ENCODE data around the gene RBM19. TPM values are rescaled to one million over a fixed set of nuclear protein-coding genes. Genes with fewer than 3 reads are reported as not detected.
A peak's percentile ranks its signal among the peaks of the same experiment; 100 is the strongest.

RBM19 gene
- total and polyA plus RNA-seq, 3 experiments from 2014 or later: 12.6 to 114 (median 109) TPM

- H3K9me3 Mint-ChIP-seq: no peaks in the 10 kb centered on the region
- no peaks in the 10 kb centered on the region for H3K4me1 ChIP-seq (ENCODE audit: insufficient read depth, low read length)
- H3K27me3 ChIP-seq (ENCODE audit: insufficient read depth, low read length, poor library complexity, severe bottlenecking): no peaks in the 10 kb centered on the region
- no peak overlapping the region for H3K27ac Mint-ChIP-seq
- peaks cover 5 to 94% (median 30%) of the 10 kb centered on the region in 3 donors for H3K36me3 Mint-ChIP-seq
- H3K4me3 Mint-ChIP-seq: no peak overlapping the region
- H3K27me3 Mint-ChIP-seq: no peaks in the 10 kb centered on the region
- no peak for DNase-seq
- H3K9me3 ChIP-seq (ENCODE audit: low read length): no peaks in the 10 kb centered on the region
- no peak overlapping the region for H3K4me3 ChIP-seq (ENCODE audit: low read length)
- H3K27ac ChIP-seq (ENCODE audit: low read depth, low read length): peak overlapping the region; percentile 75
- CTCF ChIA-PET: no interaction called here
- POLR2A ChIA-PET: no interaction called here
- H3K4me1 Mint-ChIP-seq: peaks cover 16 to 18% (median 18%) of the 10 kb centered on the region in 3 donors
- peaks cover 25% of the 10 kb centered on the region for H3K36me3 ChIP-seq (ENCODE audit: insufficient read depth, low read length)
These were observed 31.9 kb downstream of the RBM19 start for GRCh38 chr12:113934060-113934814.

GRCh38 chr12:113933201-113933786, 32.8 kb downstream of the RBM19 start:
- POLR2A ChIA-PET: no interaction called here
- peaks cover 23% of the 10 kb centered on the region for H3K36me3 ChIP-seq (ENCODE audit: insufficient read depth, low read length)
- no peak for DNase-seq

GRCh38 chr12:113932381-113933196, 33.5 kb downstream of the RBM19 start:
- Mint-ChIP-seq H3K4me1 (peaks cover 20 to 28% (median 20%) of the 10 kb centered on the region in 3 donors), H3K4me3 (no peak overlapping the region), H3K27me3 (no peaks in the 10 kb centered on the region), H3K27ac (no peak overlapping the region), H3K36me3 (peaks cover 5 to 92% (median 28%) of the 10 kb centered on the region in 3 donors), H3K9me3 (no peaks in the 10 kb centered on the region)
- Histone ChIP-seq H3K9me3 (ENCODE audit: low read length) (no peaks in the 10 kb centered on the region), H3K27me3 (ENCODE audit: insufficient read depth, low read length, poor library complexity, severe bottlenecking) (no peaks in the 10 kb centered on the region), H3K4me3 (ENCODE audit: low read length) (no peak overlapping the region), H3K36me3 (ENCODE audit: insufficient read depth, low read length) (peaks cover 17% of the 10 kb centered on the region), H3K4me1 (ENCODE audit: insufficient read depth, low read length) (no peaks in the 10 kb centered on the region), H3K27ac (ENCODE audit: low read depth, low read length) (peak overlapping the region; percentile 75)
- no peak for DNase-seq
- POLR2A ChIA-PET: no interaction called here
- CTCF ChIA-PET: no interaction called here

More at GRCh38 chr12:113933201-113933786, 32.8 kb downstream of the RBM19 start:
- H3K9me3 Mint-ChIP-seq: no peaks in the 10 kb centered on the region
- H3K4me1 Mint-ChIP-seq: peaks cover 20 to 26% (median 20%) of the 10 kb centered on the region in 3 donors
- Histone ChIP-seq H3K4me1 (ENCODE audit: insufficient read depth, low read length) (no peaks in the 10 kb centered on the region), H3K27ac (ENCODE audit: low read depth, low read length) (peak overlapping the region; percentile 75), H3K27me3 (ENCODE audit: insufficient read depth, low read length, poor library complexity, severe bottlenecking) (no peaks in the 10 kb centered on the region), H3K4me3 (ENCODE audit: low read length) (no peak overlapping the region), H3K9me3 (ENCODE audit: low read length) (no peaks in the 10 kb centered on the region)
- no peak overlapping the region for H3K4me3 Mint-ChIP-seq
- CTCF ChIA-PET: no interaction called here
- H3K27ac Mint-ChIP-seq: peak overlapping the region in 1 of 8 donors; percentile 75
- peaks cover 5 to 96% (median 29%) of the 10 kb centered on the region in 3 donors for H3K36me3 Mint-ChIP-seq
- no peaks in the 10 kb centered on the region for H3K27me3 Mint-ChIP-seq

- Mint-ChIP-seq H3K36me3 (peaks cover 12 to 92% (median 32%) of the 10 kb centered on the region in 3 donors), H3K4me1 (peaks cover 20 to 36% (median 24%) of the 10 kb centered on the region in 3 donors), H3K9me3 (no peaks in the 10 kb centered on the region), H3K27ac (peak overlapping the region in 1 of 8 donors; percentile 50), H3K4me3 (no peak overlapping the region), H3K27me3 (no peaks in the 10 kb centered on the region)
- DNase-seq: no peak
- no peak overlapping the region for H3K27ac ChIP-seq (ENCODE audit: low read depth, low read length)
- H3K4me1 ChIP-seq (ENCODE audit: insufficient read depth, low read length): no peaks in the 10 kb centered on the region
- no peak overlapping the region for H3K4me3 ChIP-seq (ENCODE audit: low read length)
- no peaks in the 10 kb centered on the region for H3K27me3 ChIP-seq (ENCODE audit: insufficient read depth, low read length, poor library complexity, severe bottlenecking)
- POLR2A ChIA-PET: no interaction called here
- peaks cover 24% of the 10 kb centered on the region for H3K36me3 ChIP-seq (ENCODE audit: insufficient read depth, low read length)
- CTCF ChIA-PET: no interaction called here
- no peaks in the 10 kb centered on the region for H3K9me3 ChIP-seq (ENCODE audit: low read length)
These were observed 34.6 kb downstream of the RBM19 start for GRCh38 chr12:113931517-113931916.

GRCh38 chr12:113930249-113930648, 35.9 kb downstream of the RBM19 start:
- Mint-ChIP-seq H3K4me3 (no peak overlapping the region), H3K4me1 (peaks cover 20 to 36% (median 25%) of the 10 kb centered on the region in 3 donors), H3K36me3 (peaks cover 12 to 93% (median 38%) of the 10 kb centered on the region in 3 donors), H3K27ac (peak overlapping the region in 2 of 8 donors; percentile 4 to 23), H3K9me3 (no peaks in the 10 kb centered on the region), H3K27me3 (no peaks in the 10 kb centered on the region)
- Histone ChIP-seq H3K4me1 (ENCODE audit: insufficient read depth, low read length) (no peaks in the 10 kb centered on the region), H3K4me3 (ENCODE audit: low read length) (no peak overlapping the region), H3K27ac (ENCODE audit: low read depth, low read length) (no peak overlapping the region), H3K9me3 (ENCODE audit: low read length) (no peaks in the 10 kb centered on the region), H3K27me3 (ENCODE audit: insufficient read depth, low read length, poor library complexity, severe bottlenecking) (no peaks in the 10 kb centered on the region), H3K36me3 (ENCODE audit: insufficient read depth, low read length) (peaks cover 30% of the 10 kb centered on the region)
- ChIA-PET CTCF (no interaction called here), POLR2A (no interaction called here)
- no peak for DNase-seq

- no peak for DNase-seq
- POLR2A ChIA-PET: no interaction called here
- H3K4me3 ChIP-seq (ENCODE audit: low read length): no peak overlapping the region
- H3K36me3 Mint-ChIP-seq: peaks cover 12 to 93% (median 35%) of the 10 kb centered on the region in 3 donors
- H3K27me3 ChIP-seq (ENCODE audit: insufficient read depth, low read length, poor library complexity, severe bottlenecking): no peaks in the 10 kb centered on the region
- CTCF ChIA-PET: no interaction called here
- H3K27ac ChIP-seq (ENCODE audit: low read depth, low read length): no peak overlapping the region
- H3K4me1 ChIP-seq (ENCODE audit: insufficient read depth, low read length): no peaks in the 10 kb centered on the region
- no peaks in the 10 kb centered on the region for H3K9me3 ChIP-seq (ENCODE audit: low read length)
- no peaks in the 10 kb centered on the region for H3K9me3 Mint-ChIP-seq
- H3K4me3 Mint-ChIP-seq: peak overlapping the region in 1 of 7 donors; percentile 52
- peaks cover 20 to 36% (median 25%) of the 10 kb centered on the region in 3 donors for H3K4me1 Mint-ChIP-seq
- peaks cover 38% of the 10 kb centered on the region for H3K36me3 ChIP-seq (ENCODE audit: insufficient read depth, low read length)
- H3K27ac Mint-ChIP-seq: peak overlapping the region in 2 of 8 donors; percentile 6 to 88
- H3K27me3 Mint-ChIP-seq: no peaks in the 10 kb centered on the region
These were observed 36.7 kb downstream of the RBM19 start for GRCh38 chr12:113929312-113929989.

GRCh38 chr12:113926788-113927187, 39.3 kb downstream of the RBM19 start:
- Mint-ChIP-seq H3K36me3 (peaks cover 12 to 94% (median 40%) of the 10 kb centered on the region in 3 donors), H3K4me3 (no peak overlapping the region), H3K9me3 (no peaks in the 10 kb centered on the region), H3K27me3 (no peaks in the 10 kb centered on the region), H3K27ac (peak overlapping the region in 3 of 8 donors; percentile 11 to 56 (median 41)), H3K4me1 (peaks cover 20 to 36% (median 25%) of the 10 kb centered on the region in 3 donors)
- Histone ChIP-seq H3K36me3 (ENCODE audit: insufficient read depth, low read length) (peaks cover 52% of the 10 kb centered on the region), H3K27ac (ENCODE audit: low read depth, low read length) (no peak overlapping the region), H3K4me1 (ENCODE audit: insufficient read depth, low read length) (no peaks in the 10 kb centered on the region), H3K9me3 (ENCODE audit: low read length) (no peaks in the 10 kb centered on the region), H3K27me3 (ENCODE audit: insufficient read depth, low read length, poor library complexity, severe bottlenecking) (no peaks in the 10 kb centered on the region), H3K4me3 (ENCODE audit: low read length) (no peak overlapping the region)
- POLR2A ChIA-PET: no interaction called here
- no peak for DNase-seq
- CTCF ChIA-PET: no interaction called here
